HepG2 (cell line): ENCODE data around the gene SUOX. TPM values are rescaled to one million over a fixed set of nuclear protein-coding genes. Genes with fewer than 3 reads are reported as not detected.

Experiments
- BATF2 ChIP-seq: sonication (generic); formaldehyde crosslinking; IDR thresholded peaks from 2 replicates; pipeline ENCODE4 v1.8.0; 2022; ENCODE audit warnings: mild to moderate bottlenecking, missing genetic modification reagents, moderate library complexity
- HIC2 ChIP-seq: sonication (generic); formaldehyde crosslinking; IDR thresholded peaks from 2 replicates; pipeline ENCODE4 v1.9.0; 2022; ENCODE audit warnings: low read depth, missing genetic modification reagents
- HNF4G ChIP-seq, 2 experiments: sonication (generic) in 1 of 2; formaldehyde crosslinking in 1 of 2; IDR thresholded peaks; 2 replicates each; pipeline versions ENCODE4 v1.4.0 to v1.6.1; 2011 to 2020; ENCODE audit warnings: borderline replicate concordance in 2 of 2, low read depth in 2 of 2, mild to moderate bottlenecking in 2 of 2, low read length in 1 of 2, missing genetic modification reagents in 1 of 2, moderate library complexity in 1 of 2
- JUNB ChIP-seq: sonication (generic); formaldehyde crosslinking; IDR thresholded peaks from 2 replicates; pipeline ENCODE4 v1.8.0; 2022; ENCODE audit warnings: missing genetic modification reagents, mild to moderate bottlenecking, borderline replicate concordance
- MAFG ChIP-seq: sonication (generic); formaldehyde crosslinking; IDR thresholded peaks from 2 replicates; pipeline ENCODE4 v1.5.1; 2020; ENCODE audit warnings: mild to moderate bottlenecking, missing genetic modification reagents
- NFIB ChIP-seq: sonication (generic); formaldehyde crosslinking; IDR thresholded peaks from 2 replicates; pipeline ENCODE4 v1.9.0; 2021; ENCODE audit warnings: missing genetic modification reagents, mild to moderate bottlenecking, borderline replicate concordance
- NFKB2 ChIP-seq: sonication (generic); formaldehyde crosslinking; IDR thresholded peaks from 2 replicates; pipeline ENCODE4 v1.4.0; 2020; ENCODE audit warnings: missing genetic modification reagents, borderline replicate concordance
- POLR2AphosphoS5 ChIP-seq: IDR thresholded peaks from 2 replicates; pipeline ENCODE4 v1.6.1; 2012; ENCODE audit warnings: low read depth, low read length
- SNAPC5 ChIP-seq: sonication (generic); formaldehyde crosslinking; IDR thresholded peaks from 2 replicates; pipeline ENCODE4 v1.8.1; 2023; ENCODE audit warnings: mild to moderate bottlenecking, missing genetic modification reagents, borderline replicate concordance
- SP5 ChIP-seq: IDR thresholded peaks from 2 replicates; pipeline ENCODE4 v1.6.1; 2016; ENCODE audit warnings: low read depth, borderline replicate concordance
- SPEN ChIP-seq: sonication (generic); formaldehyde crosslinking; IDR thresholded peaks from 2 replicates; pipeline ENCODE4 v1.5.1; 2020; ENCODE audit warnings: low read depth, mild to moderate bottlenecking, missing genetic modification reagents
- ZGPAT ChIP-seq: IDR thresholded peaks from 2 replicates; pipeline ENCODE4 v1.6.1; 2016; ENCODE audit warnings: mild to moderate bottlenecking
- ZNF20 ChIP-seq: sonication (generic); formaldehyde crosslinking; IDR thresholded peaks from 2 replicates; pipeline ENCODE4 v1.4.0; 2020; ENCODE audit warnings: mild to moderate bottlenecking, moderate library complexity, missing genetic modification reagents
- ZNF3 ChIP-seq: IDR thresholded peaks from 2 replicates; pipeline ENCODE4 v1.7.0; 2017; ENCODE audit warnings: inconsistent platforms
- ZNF580 ChIP-seq: IDR thresholded peaks from 2 replicates; pipeline ENCODE4 v1.6.1; 2016; ENCODE audit warnings: low read depth, borderline replicate concordance
- ZXDC ChIP-seq: sonication (generic); formaldehyde crosslinking; IDR thresholded peaks from 2 replicates; pipeline ENCODE4 v1.5.0; 2020; ENCODE audit warnings: mild to moderate bottlenecking, missing genetic modification reagents
- polyA plus RNA-seq, 8 experiments: library from polyadenylated mRNA; depleted of rRNA in 3 of 8; stranded (reverse) in 7 of 8; unstranded in 1 of 8; fragments of >200 nt; fragmentation: Illumina TruSeq in 4 of 8; extraction: Trizol in 4 of 8; gene quantifications; 2 replicates each; pipeline versions ENCODE4 v1.2.1 to v1.2.3, GENCODE V29; 2011 to 2016; ENCODE audit warnings: low read depth in 4 of 8, missing spikeins in 1 of 8, mixed read lengths in 1 of 8; ENCODE audit not compliant: insufficient read depth in 1 of 8
- total RNA-seq, 5 experiments: library from RNA; depleted of rRNA; stranded (reverse); fragments of >200 nt; fragmentation: Illumina TruSeq; extraction: Trizol; gene quantifications; 2 replicates each; pipeline ENCODE4 v1.2.3, GENCODE V29; 2016; ENCODE audit warnings: low read depth in 1 of 5

The SUOX gene
- total and polyA plus RNA-seq, 2 of the 13 experiments (the other 11 are each of a cell fraction or from before 2014, with no cell fraction given): 23.9 to 25.9 TPM

GRCh38 chr12:56041552-56042429 lies 44.7 kb downstream of the SUOX start, which contains the start of gene RPS26 (continued):
- TF ChIP-seq ZNF580 (CRISPR knock-in tag) (peak; percentile 56; the same call in 1 of the 2 replicates), NFIB (CRISPR knock-in tag) (no peak), BATF2 (CRISPR knock-in tag) (no peak), HNF4G (IDR thresholded peaks at IDR 0.05; ENCODE audit: borderline replicate concordance, low read depth, low read length) (peak; percentile 43), HNF4G (CRISPR knock-in tag; IDR thresholded peaks at IDR 0.05; ENCODE audit: borderline replicate concordance, low read depth) (peak; percentile 36; the same call in 1 of the 2 replicates), ZXDC (CRISPR knock-in tag) (no peak), SNAPC5 (CRISPR knock-in tag) (peak; percentile 70; the same call in 1 of the 2 replicates), SP5 (CRISPR knock-in tag) (peak; percentile 51; the same call in 1 of the 2 replicates), SPEN (peak; percentile 94; the same call in 1 of the 2 replicates), ZGPAT (peak; percentile 78; the same call in 1 of the 2 replicates), NFKB2 (CRISPR knock-in tag) (peak; percentile 60; the same call in 1 of the 2 replicates), POLR2AphosphoS5 (peak; percentile 100), JUNB (CRISPR knock-in tag) (peak; percentile 54; the same call in 1 of the 2 replicates), ZNF20 (no peak; the same call in 1 of the 2 replicates), HIC2 (no peak), MAFG (no peak), ZNF3 (0 out of 2 replicates have a peak, but pooled peaks have one; percentile 3)
